Bronchial epithelial cell (primary cell): Measurements from ENCODE around the gene EGLN1. TPM values are rescaled to one million over a fixed set of nuclear protein-coding genes. Genes with fewer than 3 reads are reported as not detected.
"Not testable (repeated sequence)": the region's sequence is repeated elsewhere in the genome, so short reads cannot be mapped to it uniquely, and the experiment has no call there.

Source experiments
- DNase-seq: peaks from one replicate; pipeline ENCODE4 v3.0.0-alpha.2; 2010; ENCODE audit warnings: low read depth
- FAIRE-seq: peaks from 2 replicates; lab custom pipeline; 2011; peaks lifted over from hg19 to GRCh38; lab: Jason Lieb, UNC
- H3K27me3 ChIP-seq: 2 replicates; pipeline ENCODE4 v1.5.1; 2011; ENCODE audit warnings: low read length; ENCODE audit not compliant: control insufficient read depth, insufficient read depth
- H3K36me3 ChIP-seq: 2 replicates; pipeline ENCODE4 v1.5.1; 2011; ENCODE audit warnings: low read length; ENCODE audit not compliant: control insufficient read depth, insufficient read depth
- H3K4me3 ChIP-seq: 2 replicates; pipeline ENCODE4 v1.5.1; 2011; ENCODE audit warnings: mild to moderate bottlenecking, low read depth, low read length, control low read depth
- total RNA-seq: library from RNA; depleted of rRNA; stranded (reverse); fragments of >200 nt; gene quantifications from 2 replicates; pipeline ENCODE4 v1.2.1, GENCODE V29; 2014
- TF ChIP-seq, protein P1 (sequence below): IDR thresholded peaks from 2 replicates; pipeline ENCODE4 v1.5.1; 2011; ENCODE audit warnings: mild to moderate bottlenecking, moderate library complexity, low read length, control low read depth, inconsistent platforms; ENCODE audit not compliant: insufficient read depth, severe bottlenecking

The EGLN1 gene
- total RNA-seq, 1 donor from 2014 or later, result 31.9 TPM

DNA sequence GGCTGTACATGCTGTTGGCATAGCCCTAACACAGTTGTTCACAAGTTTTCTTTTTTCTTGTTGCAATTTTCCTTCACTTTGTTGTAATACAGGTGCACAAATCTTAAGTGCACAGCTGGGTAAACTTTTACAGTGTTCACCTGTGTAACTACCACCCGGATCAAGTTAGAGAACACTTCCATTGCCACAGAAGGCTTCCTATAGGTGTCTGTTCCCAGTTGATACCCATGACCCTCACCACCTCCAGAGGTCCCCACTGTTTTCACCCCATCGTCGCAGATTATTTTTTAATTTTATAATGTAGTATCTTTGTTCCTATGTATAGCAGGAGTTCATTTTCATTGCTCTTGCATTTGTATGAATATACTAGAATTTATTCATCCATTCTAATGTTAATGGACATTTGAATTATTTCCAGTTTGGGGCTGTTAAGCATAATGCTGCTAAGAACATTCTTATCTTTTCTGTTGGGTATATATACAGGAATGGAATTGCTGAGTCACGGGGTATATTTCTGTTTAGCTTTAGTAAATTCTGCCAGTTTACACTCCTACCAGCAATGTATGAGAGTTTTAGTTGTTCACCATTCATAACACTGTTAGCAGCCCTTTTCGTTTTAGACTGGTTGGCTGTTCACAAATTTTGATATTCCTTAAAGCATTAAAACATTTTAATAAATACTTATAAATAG is 67.6 kb downstream of the EGLN1 start:
- peaks cover 4% of the 10 kb centered on the region for H3K36me3 ChIP-seq
- FAIRE-seq, result no peak
- TF ChIP-seq, protein P1, sequence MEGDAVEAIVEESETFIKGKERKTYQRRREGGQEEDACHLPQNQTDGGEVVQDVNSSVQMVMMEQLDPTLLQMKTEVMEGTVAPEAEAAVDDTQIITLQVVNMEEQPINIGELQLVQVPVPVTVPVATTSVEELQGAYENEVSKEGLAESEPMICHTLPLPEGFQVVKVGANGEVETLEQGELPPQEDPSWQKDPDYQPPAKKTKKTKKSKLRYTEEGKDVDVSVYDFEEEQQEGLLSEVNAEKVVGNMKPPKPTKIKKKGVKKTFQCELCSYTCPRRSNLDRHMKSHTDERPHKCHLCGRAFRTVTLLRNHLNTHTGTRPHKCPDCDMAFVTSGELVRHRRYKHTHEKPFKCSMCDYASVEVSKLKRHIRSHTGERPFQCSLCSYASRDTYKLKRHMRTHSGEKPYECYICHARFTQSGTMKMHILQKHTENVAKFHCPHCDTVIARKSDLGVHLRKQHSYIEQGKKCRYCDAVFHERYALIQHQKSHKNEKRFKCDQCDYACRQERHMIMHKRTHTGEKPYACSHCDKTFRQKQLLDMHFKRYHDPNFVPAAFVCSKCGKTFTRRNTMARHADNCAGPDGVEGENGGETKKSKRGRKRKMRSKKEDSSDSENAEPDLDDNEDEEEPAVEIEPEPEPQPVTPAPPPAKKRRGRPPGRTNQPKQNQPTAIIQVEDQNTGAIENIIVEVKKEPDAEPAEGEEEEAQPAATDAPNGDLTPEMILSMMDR, result no peak
- no peaks in the 10 kb centered on the region for H3K27me3 ChIP-seq
- H3K4me3 ChIP-seq, result no peak overlapping the region
- no peak for DNase-seq

DNA sequence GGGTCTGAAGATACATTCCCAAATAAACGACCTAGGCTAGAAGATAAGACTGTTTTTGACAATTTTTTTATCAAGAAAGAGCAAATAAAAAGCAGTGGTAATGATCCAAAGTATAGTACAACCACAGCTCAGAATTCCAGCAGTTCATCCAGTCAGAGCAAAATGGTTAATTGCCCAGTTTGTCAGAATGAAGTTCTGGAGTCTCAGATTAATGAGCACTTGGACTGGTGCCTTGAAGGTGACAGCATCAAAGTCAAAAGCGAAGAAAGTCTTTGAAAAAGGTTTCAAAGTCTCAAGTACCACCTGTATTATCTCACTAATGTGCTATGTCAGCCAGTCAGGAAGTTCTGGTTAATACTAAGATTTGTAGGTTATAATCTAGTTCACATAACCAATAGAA is 69.0 kb downstream of the EGLN1 start:
- no peak overlapping the region for H3K4me3 ChIP-seq
- no peak for DNase-seq
- no peak for FAIRE-seq
- H3K36me3 ChIP-seq, result peaks cover 4% of the 10 kb centered on the region
- TF ChIP-seq, protein P1, result no peak
- no peaks in the 10 kb centered on the region for H3K27me3 ChIP-seq

DNA sequence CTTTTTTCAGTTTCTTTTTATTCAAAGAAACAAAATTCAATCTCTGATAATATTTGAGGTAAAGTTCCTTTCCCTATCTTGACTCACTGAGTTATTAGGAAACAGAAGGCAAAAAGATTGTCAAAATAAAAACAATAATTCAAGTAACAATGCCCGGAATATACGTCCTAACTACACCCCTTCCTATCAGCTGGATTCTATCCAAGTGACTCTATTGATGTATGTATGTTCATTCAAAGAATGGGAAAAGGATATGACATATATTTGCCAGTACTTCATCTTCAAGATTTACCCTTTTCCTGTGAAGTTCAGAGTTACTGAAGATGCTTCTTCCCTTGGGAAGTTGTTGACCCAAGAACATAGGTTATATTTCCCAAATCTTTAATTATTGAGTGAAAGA is 70.3 kb downstream of the EGLN1 start:
- DNase-seq (no peak), FAIRE-seq (no peak)
- H3K27me3 ChIP-seq, result no peaks in the 10 kb centered on the region
- TF ChIP-seq, protein P1, result no peak
- peaks cover 4% of the 10 kb centered on the region for H3K36me3 ChIP-seq
- H3K4me3 ChIP-seq, result no peak overlapping the region

DNA sequence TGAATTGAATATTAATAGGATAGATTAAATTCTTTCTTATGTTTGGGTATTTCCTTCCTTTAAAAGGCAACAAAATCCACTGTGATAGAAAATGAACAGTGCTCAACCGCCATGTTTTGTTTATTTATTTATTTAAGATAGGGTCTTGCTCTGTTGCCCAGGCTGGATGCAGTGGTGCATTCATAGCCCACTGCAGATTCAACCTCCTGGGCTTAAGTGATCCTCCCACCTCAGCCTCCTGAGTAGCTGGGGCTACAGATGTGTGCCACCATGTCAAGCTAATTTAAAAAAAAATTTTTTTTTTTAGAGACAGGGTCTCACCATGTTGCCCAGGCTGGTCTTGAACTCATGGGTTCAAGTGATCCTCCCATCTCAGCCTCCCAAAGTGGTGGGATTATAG is 73.2 kb downstream of the EGLN1 start:
- not testable (repeated sequence) for H3K4me3 ChIP-seq, DNase-seq, H3K27me3 ChIP-seq, FAIRE-seq, H3K36me3 ChIP-seq

DNA sequence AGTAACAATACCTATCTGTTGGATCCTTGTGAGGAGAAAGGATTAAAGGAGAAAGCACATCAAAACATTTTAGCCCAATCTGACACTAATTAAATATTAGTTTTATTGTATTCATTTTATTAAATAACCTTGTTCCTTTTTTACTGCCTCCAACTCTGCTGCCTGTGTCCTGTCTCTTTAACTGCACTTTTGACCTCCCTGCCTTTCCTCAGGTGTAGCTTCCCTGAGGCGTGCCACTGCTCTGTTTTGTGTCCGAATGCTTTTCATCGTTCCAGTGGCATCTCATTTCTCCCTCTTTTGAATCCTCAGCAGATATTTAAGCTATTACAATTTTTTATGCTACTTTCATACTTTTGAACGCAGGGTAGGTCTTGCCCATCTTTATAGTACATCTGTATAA is 73.6 kb downstream of the EGLN1 start:
- FAIRE-seq (no peak), DNase-seq (no peak)
- H3K4me3 ChIP-seq, result no peak overlapping the region
- TF ChIP-seq, protein P1, result no peak
- peaks cover 4% of the 10 kb centered on the region for H3K36me3 ChIP-seq
- no peaks in the 10 kb centered on the region for H3K27me3 ChIP-seq

DNA sequence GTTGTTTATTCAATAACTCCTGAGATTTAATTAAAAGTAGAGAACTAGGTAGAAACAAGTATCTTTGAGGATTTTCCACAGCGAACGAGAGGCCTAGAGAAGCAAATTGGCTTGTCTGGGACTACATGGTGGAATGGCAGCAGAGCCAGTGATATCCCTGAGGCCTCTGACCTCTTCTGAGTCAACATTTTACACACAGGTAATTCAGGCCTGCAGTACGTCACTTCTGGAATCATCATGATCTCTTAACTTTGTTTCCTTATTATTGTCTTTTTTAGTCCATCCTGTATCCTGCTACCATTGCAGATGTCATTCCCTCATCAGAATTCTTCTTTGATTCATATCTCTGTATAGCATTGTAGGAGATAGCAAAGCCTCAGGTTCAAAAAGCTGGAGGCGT is 74.1 kb downstream of the EGLN1 start:
- Histone ChIP-seq H3K27me3 (no peaks in the 10 kb centered on the region), H3K36me3 (peaks cover 2% of the 10 kb centered on the region)
- no peak for FAIRE-seq

More for the DNA sequence above, 74.1 kb downstream of the EGLN1 start:
- no peak for DNase-seq
- no peak overlapping the region for H3K4me3 ChIP-seq
- TF ChIP-seq, protein P1, result no peak
